Ascending aorta (tissue), 2 donors: Measurements from ENCODE around the gene NFE2L1. TPM values are rescaled to one million over a fixed set of nuclear protein-coding genes. Genes with fewer than 3 reads are reported as not detected.

Experiments
- DNase-seq, 2 donors: peaks; one replicate each; pipeline ENCODE4 v3.0.0-alpha.2; 2019; ENCODE audit warnings: low spot score in 2 of 2
- H3K27ac ChIP-seq, 2 donors: fragments of 200-600 bp; sonication (generic); one replicate each; pipeline ENCODE4 v1.5.1; 2016 to 2017; ENCODE audit warnings: mild to moderate bottlenecking in 1 of 2
- H3K27me3 ChIP-seq: fragments of 200-600 bp; sonication (generic); one replicate; pipeline ENCODE4 v1.5.1; 2017
- H3K36me3 ChIP-seq, 2 donors: fragments of 200-600 bp; sonication (generic); one replicate each; pipeline ENCODE4 v1.5.1; 2016
- H3K4me1 ChIP-seq, 2 donors: fragments of 200-600 bp; sonication (generic); one replicate each; pipeline ENCODE4 v1.5.1; 2016 to 2017; ENCODE audit warnings: mild to moderate bottlenecking in 1 of 2
- H3K4me3 ChIP-seq, 2 donors: fragments of 200-600 bp; sonication (generic); one replicate each; pipeline ENCODE4 v1.5.1; 2016 to 2017; ENCODE audit warnings: mild to moderate bottlenecking in 1 of 2
- H3K9me3 ChIP-seq, 2 donors: fragments of 200-600 bp; sonication (generic); one replicate each; pipeline ENCODE4 v1.5.1; 2016
- CTCF ChIP-seq, 3 experiments: fragments of 200-600 bp in 2 of 3; fragments of 450-650 bp in 1 of 3; sonication (generic) in 2 of 3; IDR thresholded peaks; one replicate each; pipeline ENCODE4 v1.5.1; 2016 to 2019; ENCODE audit warnings: antibody characterized with exemption in 3 of 3, mild to moderate bottlenecking in 1 of 3, moderate library complexity in 1 of 3
- intact Hi-C: fragments of 100-400 bp; cut with DNase I; formaldehyde crosslinking; loops from one replicate; pipeline ENCODE4 v1.15.1; 2023
- total RNA-seq: library from RNA; depleted of rRNA; stranded (reverse); fragments of >200 nt; gene quantifications from one replicate; pipeline ENCODE4 v1.1.0, GENCODE V29; 2016

The NFE2L1 gene
- total RNA-seq, 1 donor from 2014 or later, result 114 TPM

GRCh38 chr17:48037036-48037837, 10.9 kb upstream of the NFE2L1 start, which contains the start of gene COPZ2:
Gene COPZ2, minus strand, starts transcription at chr17:48037797. Its CDS starts 20 bp downstream, at chr17:48037777.
- H3K27ac ChIP-seq, result peak within 1 kb of the TSS; percentile 77 to 83

GRCh38 chr17:48037838-48038323, 10.3 kb upstream of the NFE2L1 start:
- Histone ChIP-seq H3K4me1 (peaks cover 5 to 9% of the 10 kb centered on the region in 2 donors), H3K36me3 (no peaks in the 10 kb centered on the region), H3K27me3 (no peaks in the 10 kb centered on the region), H3K27ac (peak overlapping the region; percentile 66 to 83), H3K9me3 (no peaks in the 10 kb centered on the region), H3K4me3 (peak overlapping the region; percentile 67 to 69)
- intact Hi-C loops, result loop anchor here (1.0 to 2.0 kb wide), 2 partner anchors 15 to 36 kb away; no protein-coding TSS in a partner anchor
- DNase-seq, result no peak
- no peak for TF ChIP-seq CTCF (IDR thresholded peaks at IDR 0.05)

More at GRCh38 chr17:48037036-48037837, 10.9 kb upstream of the NFE2L1 start, which contains the start of gene COPZ2:
- no peaks in the 10 kb centered on the region for H3K36me3 ChIP-seq
- H3K4me1 ChIP-seq, result peaks cover 5 to 9% of the 10 kb centered on the region in 2 donors
- no peaks in the 10 kb centered on the region for H3K9me3 ChIP-seq
- H3K4me3 ChIP-seq, result peak within 1 kb of the TSS; percentile 67 to 69
- H3K27me3 ChIP-seq, result no peaks in the 10 kb centered on the region
- intact Hi-C loops, result loop anchor here (1.0 to 2.0 kb wide), 2 partner anchors 16 to 37 kb away; no protein-coding TSS in a partner anchor
- peak; percentile 40 to 56 (median 50) for TF ChIP-seq CTCF (IDR thresholded peaks at IDR 0.05)
- DNase-seq, result peak; percentile 21 to 88

- DNase-seq, result no peak
- Histone ChIP-seq H3K36me3 (no peaks in the 10 kb centered on the region), H3K9me3 (no peaks in the 10 kb centered on the region), H3K4me1 (peaks cover 5 to 9% of the 10 kb centered on the region in 2 donors), H3K4me3 (no peak overlapping the region), H3K27me3 (no peaks in the 10 kb centered on the region), H3K27ac (no peak overlapping the region)
- intact Hi-C loops, result no loop called here
- no peak for TF ChIP-seq CTCF (IDR thresholded peaks at IDR 0.05)
Measured at GRCh38 chr17:48038687-48039086, 9.5 kb upstream of the NFE2L1 start.

GRCh38 chr17:48043176-48043575, 5.0 kb upstream of the NFE2L1 start:
- TF ChIP-seq CTCF (IDR thresholded peaks at IDR 0.05), result no peak
- Histone ChIP-seq H3K4me3 (no peak overlapping the region), H3K27ac (no peak overlapping the region), H3K27me3 (no peaks in the 10 kb centered on the region), H3K36me3 (no peaks in the 10 kb centered on the region), H3K9me3 (no peaks in the 10 kb centered on the region), H3K4me1 (peaks cover 0 to 7% of the 10 kb centered on the region in 2 donors)
- no peak for DNase-seq
- intact Hi-C loops, result no loop called here

DNA sequence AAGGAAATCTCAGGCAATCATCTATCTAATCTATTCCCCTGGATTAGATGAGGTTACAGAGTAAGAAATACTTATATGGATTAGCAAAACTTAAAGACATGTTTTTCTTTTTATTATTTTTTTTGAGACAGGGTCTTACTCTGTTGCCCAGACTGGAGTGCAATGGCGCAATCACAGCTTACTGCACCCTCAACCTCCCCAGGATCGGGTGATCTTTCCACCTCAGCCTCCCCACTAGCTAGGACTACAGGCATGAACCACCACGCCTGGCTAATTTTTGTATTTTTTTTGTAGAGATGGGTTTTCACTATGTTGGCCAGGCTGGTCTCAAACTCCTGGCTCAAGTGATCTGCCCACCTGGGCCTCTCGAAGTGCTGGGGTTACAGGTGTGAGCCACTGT, 3.3 kb upstream of the NFE2L1 start:
- H3K27ac ChIP-seq, result no peak overlapping the region
- peaks cover 7 to 12% of the 10 kb centered on the region in 2 donors for H3K4me1 ChIP-seq
- no peaks in the 10 kb centered on the region for H3K36me3 ChIP-seq
- no peak for TF ChIP-seq CTCF (IDR thresholded peaks at IDR 0.05)
- no peaks in the 10 kb centered on the region for H3K9me3 ChIP-seq
- no peak for DNase-seq
- H3K27me3 ChIP-seq, result no peaks in the 10 kb centered on the region
- intact Hi-C loops, result no loop called here
- H3K4me3 ChIP-seq, result no peak overlapping the region
